Sigmoid colon (tissue), 7 donors: ENCODE measurements around the gene RPTN. TPM values are rescaled to one million over a fixed set of nuclear protein-coding genes. Genes with fewer than 3 reads are reported as not detected.

Source experiments
- DNase-seq: peaks from one replicate; pipeline ENCODE4 v3.0.0-alpha.2; 2019
- H3K27ac ChIP-seq, 4 donors: fragments of 200-600 bp; sonication (generic); one replicate each; pipeline ENCODE4 v1.5.1; 2016 to 2019; ENCODE audit warnings: mild to moderate bottlenecking in 1 of 4
- H3K27me3 ChIP-seq, 3 donors: fragments of 200-600 bp; sonication (generic); one replicate each; pipeline ENCODE4 v1.5.1; 2019; ENCODE audit warnings: mild to moderate bottlenecking in 1 of 3
- H3K36me3 ChIP-seq, 4 donors: fragments of 200-600 bp; sonication (generic); one replicate each; pipeline ENCODE4 v1.5.1; 2016 to 2019
- H3K4me1 ChIP-seq, 4 donors: fragments of 200-600 bp; sonication (generic); one replicate each; pipeline ENCODE4 v1.5.1; 2017 to 2019
- H3K4me3 ChIP-seq, 4 donors: fragments of 200-600 bp; sonication (generic); one replicate each; pipeline ENCODE4 v1.5.1; 2017 to 2019; ENCODE audit warnings: mild to moderate bottlenecking in 2 of 4, moderate library complexity in 1 of 4
- H3K9me3 ChIP-seq, 4 donors: fragments of 200-600 bp in 3 of 4; sonication (generic) in 3 of 4; one replicate each; pipeline versions ENCODE4 v1.5.1 to v1.6.1; 2013 to 2019
- CTCF ChIP-seq, 4 experiments: fragments of 450-650 bp in 3 of 4; fragments of 200-600 bp in 1 of 4; IDR thresholded peaks; one replicate each; pipeline ENCODE4 v1.5.1; 2016 to 2019; ENCODE audit warnings: antibody characterized with exemption in 4 of 4, mild to moderate bottlenecking in 3 of 4, moderate library complexity in 2 of 4
- EP300 ChIP-seq, 4 donors: sonication (generic); formaldehyde crosslinking; IDR thresholded peaks; one replicate each; pipeline ENCODE4 v1.6.1; 2017; ENCODE audit warnings: antibody characterized with exemption in 4 of 4
- POLR2A ChIP-seq, 2 donors: fragments of 450-650 bp; IDR thresholded peaks; one replicate each; pipeline ENCODE4 v1.6.1; 2016; ENCODE audit warnings: antibody characterized with exemption in 2 of 2, mild to moderate bottlenecking in 2 of 2, moderate library complexity in 2 of 2
- POLR2AphosphoS5 ChIP-seq, 4 donors: sonication (generic); formaldehyde crosslinking; IDR thresholded peaks; one replicate each; pipeline ENCODE4 v1.6.1; 2017; ENCODE audit warnings: antibody characterized with exemption in 4 of 4
- WGBS, 2 donors: extraction: QIAGEN DNeasy Blood & Tissue Kit; methylation state at CpG; one replicate each; pipeline ENCODE4 v1.1.7; 2013; 5-methylcytosine and 5-hydroxymethylcytosine counted together
- intact Hi-C: fragments of 100-400 bp; cut with DNase I; formaldehyde crosslinking; loops from one replicate; pipeline ENCODE4 v1.15.1; 2023
- polyA plus RNA-seq, 3 donors: library from polyadenylated mRNA; stranded (reverse); fragments of 200-250 nt; gene quantifications; one replicate each; pipeline ENCODE4 v1.2.3, GENCODE V29; 2013
- total RNA-seq, 4 donors: library from RNA; depleted of rRNA; stranded (reverse); fragments of >200 nt; gene quantifications; one replicate each; pipeline ENCODE4 v1.1.0, GENCODE V29; 2016
- donor health status: healthy with polysubstance abuse.
- donor health status: Bipolar disorder and iron deficiency.
- donor health status: healthy.

Gene RPTN
- total RNA-seq (not detected), polyA plus RNA-seq (not detected)

GRCh38 chr1:152159144-152159543 lies at the start of gene RPTN:
Gene RPTN (minus strand): TSS chr1:152159228. CDS start chr1:152157889, 1,339 bp downstream.
- TF ChIP-seq CTCF (IDR thresholded peaks at IDR 0.05) (no peak), POLR2AphosphoS5 (IDR thresholded peaks at IDR 0.05) (no peak)
- Histone ChIP-seq H3K27me3 (no peaks in the 10 kb centered on the region), H3K4me3 (no peak within 1 kb of the TSS), H3K27ac (no peak within 1 kb of the TSS), H3K9me3 (no peaks in the 10 kb centered on the region), H3K36me3 (no peaks in the 10 kb centered on the region), H3K4me1 (no peaks in the 10 kb centered on the region)
- intact Hi-C loops = no loop called here
- DNase-seq = no peak
- WGBS, 2 donors = 73 to 81% methylated on average over 1 of the region's 1 CpG

- intact Hi-C loops = loop anchor here (10.0 kb wide), 1 partner anchor 146 kb away; no protein-coding TSS in a partner anchor
- H3K4me3 ChIP-seq = no peak overlapping the region
- no peak for TF ChIP-seq POLR2AphosphoS5 (IDR thresholded peaks at IDR 0.05)
- no peak for TF ChIP-seq EP300 (IDR thresholded peaks at IDR 0.05)
- TF ChIP-seq CTCF (IDR thresholded peaks at IDR 0.05) = no peak
- TF ChIP-seq POLR2A (IDR thresholded peaks at IDR 0.05) = no peak
- no peak for DNase-seq
- H3K4me1 ChIP-seq = no peaks in the 10 kb centered on the region
- H3K9me3 ChIP-seq = no peaks in the 10 kb centered on the region
- no peak overlapping the region for H3K27ac ChIP-seq
- H3K36me3 ChIP-seq = no peaks in the 10 kb centered on the region
- H3K27me3 ChIP-seq = no peaks in the 10 kb centered on the region
Measured at GRCh38 chr1:152198982-152199381, 40.0 kb upstream of the RPTN start.

- Histone ChIP-seq H3K4me1 (no peaks in the 10 kb centered on the region), H3K4me3 (no peak overlapping the region), H3K9me3 (no peaks in the 10 kb centered on the region), H3K27me3 (no peaks in the 10 kb centered on the region), H3K27ac (no peak overlapping the region), H3K36me3 (no peaks in the 10 kb centered on the region)
- intact Hi-C loops = loop anchor here (10.0 kb wide), 1 partner anchor 147 kb away; no protein-coding TSS in a partner anchor
- TF ChIP-seq CTCF (IDR thresholded peaks at IDR 0.05) = no peak
- no peak for TF ChIP-seq POLR2A (IDR thresholded peaks at IDR 0.05)
- no peak for TF ChIP-seq POLR2AphosphoS5 (IDR thresholded peaks at IDR 0.05)
- TF ChIP-seq EP300 (IDR thresholded peaks at IDR 0.05) = no peak
- no peak for DNase-seq
Measured at GRCh38 chr1:152197361-152197941, 38.4 kb upstream of the RPTN start.

DNA sequence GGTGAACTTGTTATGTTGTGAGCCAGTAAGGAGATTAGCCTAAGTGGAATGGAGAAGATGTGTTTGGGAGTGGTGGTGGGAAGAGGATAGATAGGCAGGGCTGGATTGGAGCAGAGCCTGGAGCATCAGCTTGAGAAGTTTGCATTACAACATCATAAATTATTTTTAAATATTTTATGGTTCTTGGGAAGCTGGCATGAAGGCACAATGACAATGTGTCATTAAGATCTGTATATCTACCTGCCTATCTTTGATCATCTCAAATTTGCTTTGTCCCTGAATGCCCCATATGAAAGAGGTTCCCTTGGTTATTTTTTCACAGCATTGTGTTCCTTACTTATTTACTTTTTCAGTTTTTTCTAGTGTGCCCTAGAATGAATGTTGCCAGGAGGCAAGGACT lies 32.7 kb upstream of the RPTN start:
- Histone ChIP-seq H3K4me3 (no peak overlapping the region), H3K27me3 (no peaks in the 10 kb centered on the region), H3K36me3 (no peaks in the 10 kb centered on the region), H3K27ac (no peak overlapping the region), H3K9me3 (no peaks in the 10 kb centered on the region), H3K4me1 (peaks cover 0 to 17% (median 7%) of the 10 kb centered on the region in 4 donors)
- TF ChIP-seq CTCF (IDR thresholded peaks at IDR 0.05) = no peak
- no peak for TF ChIP-seq EP300 (IDR thresholded peaks at IDR 0.05)
- no peak for TF ChIP-seq POLR2A (IDR thresholded peaks at IDR 0.05)
- no peak for DNase-seq
- intact Hi-C loops = loop anchor here (10.0 kb wide), 1 partner anchor 153 kb away; no protein-coding TSS in a partner anchor

DNA sequence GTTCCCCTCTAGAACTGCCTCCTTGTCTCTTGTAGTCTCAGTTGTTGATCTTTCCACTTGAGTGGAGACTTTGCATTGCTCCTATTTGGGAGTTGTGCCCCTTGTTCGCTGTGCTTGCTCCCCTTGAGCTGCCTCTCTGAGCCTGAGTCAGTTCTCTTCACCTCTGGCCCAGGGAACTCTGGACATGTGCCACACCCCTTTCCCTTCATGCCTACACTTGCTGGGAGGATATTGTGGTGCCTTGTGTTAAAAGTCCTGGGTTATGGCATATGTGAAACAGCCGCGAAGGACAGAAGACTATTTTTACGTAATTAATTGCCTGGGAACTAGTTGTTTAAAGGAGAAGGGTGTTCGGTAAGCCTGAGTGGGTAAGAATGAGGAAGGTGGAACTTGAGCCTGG lies 32.2 kb upstream of the RPTN start:
- no peak overlapping the region for H3K4me3 ChIP-seq
- H3K36me3 ChIP-seq = no peaks in the 10 kb centered on the region
- WGBS, 2 donors = 67 to 85% methylated on average over 5 of the region's 5 CpGs
- H3K9me3 ChIP-seq = no peaks in the 10 kb centered on the region
- no peak for DNase-seq
- no peaks in the 10 kb centered on the region for H3K27me3 ChIP-seq
- peaks cover 0 to 17% (median 7%) of the 10 kb centered on the region in 4 donors for H3K4me1 ChIP-seq
- no peak for TF ChIP-seq POLR2AphosphoS5 (IDR thresholded peaks at IDR 0.05)
- TF ChIP-seq EP300 (IDR thresholded peaks at IDR 0.05) = no peak
- no peak for TF ChIP-seq CTCF (IDR thresholded peaks at IDR 0.05)
- no peak for TF ChIP-seq POLR2A (IDR thresholded peaks at IDR 0.05)
- no peak overlapping the region for H3K27ac ChIP-seq
- intact Hi-C loops = loop anchor here (10.0 kb wide), 1 partner anchor 154 kb away; no protein-coding TSS in a partner anchor
